Limb (tissue), 2 donors: Measurements from ENCODE around the gene ZNF837.
"Not testable (repeated sequence)": the region's sequence is repeated elsewhere in the genome, so short reads cannot be mapped to it uniquely, and the experiment has no call there.

Experiments used
- DNase-seq, 2 donors: peaks; one replicate each; pipeline ENCODE4 v3.0.0-alpha.2; 2016; ENCODE audit errors: extremely low spot score in 2 of 2

ZNF837 gene

GRCh38 chr19:58396691-58397532, 16.1 kb upstream of the ZNF837 start:
- no peak for DNase-seq

GRCh38 chr19:58395979-58396627, 15.3 kb upstream of the ZNF837 start:
- DNase-seq: peak in 1 of 2 donors; percentile 37

- peak in 1 of 2 donors; percentile 42 for DNase-seq
Observed at GRCh38 chr19:58395220-58395978, 14.6 kb upstream of the ZNF837 start, which contains the start of gene RNF225. RNF225 (plus strand) TSS chr19:58395656; CDS start chr19:58396090, 434 bp downstream.

GRCh38 chr19:58394821-58395219, 14.0 kb upstream of the ZNF837 start:
- no peak for DNase-seq

GRCh38 chr19:58393725-58394033, 12.8 kb upstream of the ZNF837 start:
- no peak for DNase-seq

- DNase-seq: no peak
Observed at GRCh38 chr19:58392945-58393724, 12.3 kb upstream of the ZNF837 start.

- no peak for DNase-seq
Observed at GRCh38 chr19:58388175-58388526, 7.3 kb upstream of the ZNF837 start.

GRCh38 chr19:58387338-58388174, 6.7 kb upstream of the ZNF837 start:
- no peak for DNase-seq

GRCh38 chr19:58386576-58387337, 5.9 kb upstream of the ZNF837 start, which contains the start of gene RPS5:
RPS5 (plus strand) TSS chr19:58387269; CDS start chr19:58388138, 869 bp downstream.
- peak; percentile 94 to 99 for DNase-seq

GRCh38 chr19:58385891-58386575, 5.2 kb upstream of the ZNF837 start:
- DNase-seq: no peak

- DNase-seq: no peak
Observed at GRCh38 chr19:58385313-58385890, 4.6 kb upstream of the ZNF837 start.

- DNase-seq: no peak
Observed at GRCh38 chr19:58382997-58383603, 2.3 kb upstream of the ZNF837 start.

GRCh38 chr19:58381460-58382212, 806 bp upstream of the ZNF837 start:
- no peak for DNase-seq

GRCh38 chr19:58380037-58380661, 681 bp downstream of the ZNF837 start:
- no peak for DNase-seq

GRCh38 chr19:58379246-58379645, 1.6 kb downstream of the ZNF837 start:
- no peak for DNase-seq

GRCh38 chr19:58376724-58377123, 4.1 kb downstream of the ZNF837 start:
- DNase-seq: not testable (repeated sequence)

GRCh38 chr19:58374200-58374599, 6.6 kb downstream of the ZNF837 start:
- no peak for DNase-seq
